Ovary (tissue), 9 donors: Measurements from ENCODE around the gene FAM107A. TPM values are rescaled to one million over a fixed set of nuclear protein-coding genes. Genes with fewer than 3 reads are reported as not detected.

ENCODE experiments used
- polyA plus RNA-seq, 2 donors: library from polyadenylated mRNA; stranded (reverse); fragments of 200-250 nt in 1 of 2; fragments of 350-450 nt in 1 of 2; fragmentation: Illumina TruSeq in 1 of 2; extraction: RNeasy Lipid Tissue Mini Kit (QIAGEN cat#74804) in 1 of 2; gene quantifications; one replicate each; pipeline ENCODE4 v1.2.3, GENCODE V29; 2013 to 2014
- total RNA-seq, 7 donors: library from RNA; depleted of rRNA in 2 of 7; stranded (reverse); fragments of >200 nt in 2 of 7; fragmentation: NEBNext Ultra II Directional in 3 of 7; extraction: Animal tissue kit (Norgen Biotek cat#: 25700) in 3 of 7; gene quantifications; one replicate each; pipeline versions ENCODE4 v1.1.0 to v1.2.4, GENCODE V29; 2016 to 2023
- donor health status: DM: no; HTN: no; CAD: no; lungs with moderate emphysema.
- donor health status: DM: no; HTN: no; CAD: no.
- donor health status: Bipolar disorder and iron deficiency.
- donor health status: DM: yes; HTN: yes; CAD: no.
- donor health status: DM: no; HTN: no; CAD: no.
- donor health status: DM: yes; HTN: yes; CAD: no.

The FAM107A gene
- total and polyA plus RNA-seq, 9 donors, result 2.7 to 47.3 (median 14.4) TPM

Other genes starting within 250 kb of the FAM107A start
- gene PXK, start 244.5 kb downstream of the FAM107A start, total RNA-seq, result 10 to 100 TPM; 21.6 to 36.6 (median 25.9) TPM
- 10 to 100 TPM; 17.2 to 42.0 TPM for gene PXK, start 244.5 kb downstream of the FAM107A start, polyA plus RNA-seq
- gene PDHB, start 143.6 kb downstream of the FAM107A start, total RNA-seq, result 10 to 100 TPM; 24.4 to 56.6 (median 36.3) TPM
- gene PDHB, start 143.6 kb downstream of the FAM107A start, polyA plus RNA-seq, result 10 to 100 TPM; 43.4 to 98.4 TPM
- 10 to 100 TPM; 10.9 to 16.6 (median 13.0) TPM for gene KCTD6, start 85.3 kb downstream of the FAM107A start, total RNA-seq
- gene KCTD6, start 85.3 kb downstream of the FAM107A start, polyA plus RNA-seq, result 10 to 100 TPM; 11.7 to 20.8 TPM
- 10 to 100 TPM in 6 of 7 donors, 1 to 10 TPM in 1; 6.8 to 26.4 (median 23.2) TPM for gene ACOX2, start 40.2 kb downstream of the FAM107A start, total RNA-seq
- 10 to 100 TPM; 25.4 to 57.7 TPM for gene ACOX2, start 40.2 kb downstream of the FAM107A start, polyA plus RNA-seq
- 1 to 10 TPM in 1 of 7 donors, under 1 TPM in 1, not detected in 5; 0.36 to 6.3 TPM for gene FAM3D, start 89.4 kb upstream of the FAM107A start, total RNA-seq
- gene FAM3D, start 89.4 kb upstream of the FAM107A start, polyA plus RNA-seq, result not detected